PC-3 (cell line): ENCODE data around the gene RIC1. TPM values are rescaled to one million over a fixed set of nuclear protein-coding genes. Genes with fewer than 3 reads are reported as not detected.

Experiments
- ATAC-seq: fragments of 200-7000 bp; cut with Tn5 transposase; 2 replicates; pipeline ENCODE4 v1.9.1; 2020; ENCODE audit warnings: mild to moderate bottlenecking, moderate library complexity
- BruUV-seq: library from RNA; stranded (reverse); fragments of 400-500 nt; replicated peaks from 2 replicates; lab custom pipeline; 2021; lab: Mats Ljungman, UMichigan
- CTCF ChIA-PET: fragments of 300-600 bp; sonication (Branson Sonifier 250); formaldehyde crosslinking; loops from one replicate; lab custom pipeline; 2022; ENCODE audit warnings: antibody characterized with exemption; lab: Charles Lee
- POLR2A ChIA-PET: fragments of 300-600 bp; sonication (Branson Sonifier 250); formaldehyde crosslinking; loops from one replicate; lab custom pipeline; 2022; ENCODE audit warnings: antibody characterized with exemption; ENCODE audit not compliant: unreplicated experiment; lab: Charles Lee
- DNase-seq: peaks from one replicate; pipeline ENCODE4 v3.0.0-alpha.2; 2015
- H2AFZ ChIP-seq: fragments of 300-600 bp; sonication (generic); 2 replicates; pipeline ENCODE4 v1.6.0; 2016; ENCODE audit warnings: antibody characterized with exemption, low read length
- H3F3A ChIP-seq: fragments of 300-600 bp; sonication (generic); one replicate; pipeline ENCODE4 v1.6.0; 2017; ENCODE audit warnings: antibody characterized with exemption, low read length, control low read depth, mild to moderate bottlenecking; ENCODE audit not compliant: unreplicated experiment
- H3K27ac ChIP-seq: fragments of 300-600 bp; sonication (generic); 2 replicates; pipeline ENCODE4 v1.5.1; 2016; ENCODE audit warnings: mild to moderate bottlenecking, low read length
- H3K27me3 ChIP-seq: fragments of 300-600 bp; sonication (generic); 2 replicates; pipeline ENCODE4 v1.6.1; 2016; ENCODE audit warnings: low read length, mixed read lengths
- H3K36me3 ChIP-seq: fragments of 300-600 bp; sonication (generic); 2 replicates; pipeline ENCODE4 v1.6.1; 2016; ENCODE audit warnings: low read depth, mixed run types, low read length, mixed read lengths
- H3K4me1 ChIP-seq: fragments of 300-600 bp; sonication (generic); 2 replicates; pipeline ENCODE4 v1.5.1; 2016; ENCODE audit warnings: low read length; ENCODE audit not compliant: insufficient read depth
- H3K4me2 ChIP-seq: fragments of 300-600 bp; sonication (generic); 2 replicates; pipeline ENCODE4 v1.6.0; 2016; ENCODE audit warnings: low read length
- H3K4me3 ChIP-seq: fragments of 300-600 bp; sonication (generic); 2 replicates; pipeline ENCODE4 v1.5.1; 2016; ENCODE audit warnings: mild to moderate bottlenecking, low read length, mixed read lengths
- H3K79me2 ChIP-seq: fragments of 300-600 bp; sonication (generic); 2 replicates; pipeline ENCODE4 v1.6.1; 2017; ENCODE audit warnings: low read length, mixed read lengths
- H3K9ac ChIP-seq: fragments of 300-600 bp; sonication (generic); 2 replicates; pipeline ENCODE4 v1.6.0; 2016; ENCODE audit warnings: mild to moderate bottlenecking, low read length
- H3K9me2 ChIP-seq: fragments of 300-600 bp; sonication (generic); replicated peaks from 2 replicates; pipeline ENCODE4 v1.6.1; 2016; ENCODE audit warnings: mixed run types, low read length, mixed read lengths
- H3K9me3 ChIP-seq: fragments of 300-600 bp; sonication (generic); 2 replicates; pipeline ENCODE4 v1.6.1; 2016; ENCODE audit warnings: low read length, mixed read lengths
- H4K20me1 ChIP-seq: fragments of 300-600 bp; sonication (generic); 2 replicates; pipeline ENCODE4 v1.6.1; 2016; ENCODE audit warnings: low read length, mixed read lengths
- EZH2 ChIP-seq: fragments of 300-600 bp; sonication (generic); IDR thresholded peaks from one replicate; pipeline ENCODE4 v1.6.1; 2017; ENCODE audit warnings: antibody characterized with exemption, mild to moderate bottlenecking, low read length; ENCODE audit not compliant: unreplicated experiment
- EZH2phosphoT487 ChIP-seq: fragments of 300-600 bp; sonication (generic); IDR thresholded peaks from 2 replicates; pipeline ENCODE4 v1.6.1; 2018; ENCODE audit warnings: mild to moderate bottlenecking, antibody characterized with exemption, low read length, borderline replicate concordance
- intact Hi-C: fragments of 100-400 bp; cut with micrococcal nuclease; formaldehyde crosslinking; loops from 2 replicates; pipeline ENCODE4 v1.9.0; 2023
- total RNA-seq: library from RNA; depleted of rRNA; stranded (reverse); fragments of >200 nt; gene quantifications from 2 replicates; pipeline ENCODE4 v1.2.3, GENCODE V29; 2014
- TF ChIP-seq, protein P1 (sequence below): fragments of 300-600 bp; sonication (generic); conservative IDR thresholded peaks from 2 replicates; pipeline ENCODE4 v1.5.1; 2017; ENCODE audit warnings: antibody characterized with exemption, low read depth, mild to moderate bottlenecking, low read length

RIC1 gene
- total RNA-seq, 1 experiment from 2014 or later = 16.0 TPM

DNA sequence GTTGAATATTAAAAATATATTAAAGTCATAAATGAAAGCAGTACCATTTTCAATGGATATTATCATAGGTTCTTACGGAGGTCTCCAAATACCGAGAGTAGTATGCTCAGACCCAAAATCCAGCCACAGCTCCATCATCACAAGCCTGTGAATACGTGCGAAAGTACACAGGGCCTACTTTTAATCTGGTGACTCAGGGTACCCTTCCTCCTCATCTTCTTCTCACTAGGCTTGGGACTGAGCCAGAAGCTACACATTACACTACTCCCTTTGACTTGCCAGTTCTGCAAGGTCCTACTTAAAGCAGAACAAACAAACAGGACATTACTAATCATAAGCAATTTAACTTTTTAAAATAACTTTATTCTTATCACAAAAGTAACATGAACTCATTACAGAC is 7.6 kb upstream of the RIC1 start:
- Histone ChIP-seq H3K27ac (peak overlapping the region; percentile 90), H3K9ac (peak overlapping the region; percentile 30), H3K4me2 (peak overlapping the region; percentile 59), H3K9me2 (no peaks in the 10 kb centered on the region), H2AFZ (no peak overlapping the region), H3K79me2 (peaks cover 32% of the 10 kb centered on the region), H3K27me3 (no peaks in the 10 kb centered on the region), H3F3A (peaks cover 6% of the 10 kb centered on the region), H3K36me3 (no peaks in the 10 kb centered on the region), H3K9me3 (no peaks in the 10 kb centered on the region), H3K4me3 (no peak overlapping the region; the same call in 1 of the 2 replicates), H3K4me1 (peaks cover 23% of the 10 kb centered on the region), H4K20me1 (no peaks in the 10 kb centered on the region)
- peak; percentile 90 for DNase-seq
- peak; percentile 76 for ATAC-seq
- POLR2A ChIA-PET = no interaction called here
- BruUV-seq = no TSS peak
- CTCF ChIA-PET = no interaction called here
- TF ChIP-seq EZH2 (no peak), EZH2phosphoT487 (no peak)
- TF ChIP-seq, protein P1, sequence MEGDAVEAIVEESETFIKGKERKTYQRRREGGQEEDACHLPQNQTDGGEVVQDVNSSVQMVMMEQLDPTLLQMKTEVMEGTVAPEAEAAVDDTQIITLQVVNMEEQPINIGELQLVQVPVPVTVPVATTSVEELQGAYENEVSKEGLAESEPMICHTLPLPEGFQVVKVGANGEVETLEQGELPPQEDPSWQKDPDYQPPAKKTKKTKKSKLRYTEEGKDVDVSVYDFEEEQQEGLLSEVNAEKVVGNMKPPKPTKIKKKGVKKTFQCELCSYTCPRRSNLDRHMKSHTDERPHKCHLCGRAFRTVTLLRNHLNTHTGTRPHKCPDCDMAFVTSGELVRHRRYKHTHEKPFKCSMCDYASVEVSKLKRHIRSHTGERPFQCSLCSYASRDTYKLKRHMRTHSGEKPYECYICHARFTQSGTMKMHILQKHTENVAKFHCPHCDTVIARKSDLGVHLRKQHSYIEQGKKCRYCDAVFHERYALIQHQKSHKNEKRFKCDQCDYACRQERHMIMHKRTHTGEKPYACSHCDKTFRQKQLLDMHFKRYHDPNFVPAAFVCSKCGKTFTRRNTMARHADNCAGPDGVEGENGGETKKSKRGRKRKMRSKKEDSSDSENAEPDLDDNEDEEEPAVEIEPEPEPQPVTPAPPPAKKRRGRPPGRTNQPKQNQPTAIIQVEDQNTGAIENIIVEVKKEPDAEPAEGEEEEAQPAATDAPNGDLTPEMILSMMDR = no peak
- intact Hi-C loops = no loop called here

DNA sequence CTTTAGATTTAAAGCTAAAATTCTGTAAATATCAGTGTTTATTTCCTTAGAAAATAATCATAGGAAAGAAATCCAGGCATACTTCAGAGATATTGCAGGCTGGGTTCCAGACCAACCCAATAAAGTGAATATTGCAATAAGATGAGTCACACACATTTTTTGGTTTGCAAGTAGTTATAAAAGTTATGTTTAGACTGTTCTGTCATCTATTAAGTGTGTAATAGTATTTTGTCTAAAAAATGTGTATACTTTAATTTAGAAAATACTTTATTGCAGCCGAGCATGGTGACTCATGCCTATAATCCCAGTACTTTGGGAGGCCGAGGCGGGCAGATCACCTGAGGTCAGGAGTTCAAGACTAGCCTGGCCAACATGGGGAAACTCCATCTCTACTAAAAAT is 6.9 kb upstream of the RIC1 start:
- H3K4me2 ChIP-seq = peak overlapping the region; percentile 59
- H3K9me3 ChIP-seq = no peaks in the 10 kb centered on the region
- H3K4me3 ChIP-seq = no peak overlapping the region; the same call in 1 of the 2 replicates
- no peaks in the 10 kb centered on the region for H3K36me3 ChIP-seq
- DNase-seq (peak; percentile 85), ATAC-seq (peak; percentile 68)
- CTCF ChIA-PET = no interaction called here
- peaks cover 27% of the 10 kb centered on the region for H3K4me1 ChIP-seq
- H3K79me2 ChIP-seq = peaks cover 38% of the 10 kb centered on the region
- intact Hi-C loops = no loop called here
- no peaks in the 10 kb centered on the region for H3K9me2 ChIP-seq
- no peak overlapping the region for H2AFZ ChIP-seq
- BruUV-seq = no TSS peak
- TF ChIP-seq EZH2phosphoT487 (no peak), EZH2 (no peak)
- TF ChIP-seq, protein P1 = no peak
- no peaks in the 10 kb centered on the region for H3K27me3 ChIP-seq
- H3F3A ChIP-seq = peaks cover 6% of the 10 kb centered on the region
- no peaks in the 10 kb centered on the region for H4K20me1 ChIP-seq
- H3K27ac ChIP-seq = peak overlapping the region; percentile 90
- POLR2A ChIA-PET = no interaction called here
- H3K9ac ChIP-seq = peak overlapping the region; percentile 26; the same call in 1 of the 2 replicates

DNA sequence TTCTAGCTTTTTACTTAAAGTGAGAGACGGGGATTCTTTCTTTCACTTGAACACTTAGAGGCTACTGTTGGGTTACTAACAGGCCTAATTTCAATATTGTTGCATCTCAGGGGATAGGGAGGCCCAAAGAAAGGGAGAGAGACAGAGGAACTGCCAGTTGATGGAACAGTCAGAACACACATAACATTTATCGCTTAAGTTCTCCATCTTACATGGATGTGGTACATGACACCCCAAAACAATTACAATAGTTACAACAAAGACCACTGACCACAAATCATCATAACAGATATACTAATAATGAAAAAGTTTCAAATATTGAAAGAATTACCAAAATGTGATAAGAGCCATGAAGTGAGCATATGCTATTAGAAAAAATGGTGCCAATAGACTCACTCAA is 4.3 kb upstream of the RIC1 start:
- Histone ChIP-seq H3F3A (peaks cover 6% of the 10 kb centered on the region), H3K9me2 (no peaks in the 10 kb centered on the region), H3K4me3 (no peak overlapping the region), H3K4me2 (no peak overlapping the region), H4K20me1 (no peaks in the 10 kb centered on the region), H3K27ac (no peak overlapping the region), H3K4me1 (peaks cover 39% of the 10 kb centered on the region), H2AFZ (no peak overlapping the region), H3K27me3 (no peaks in the 10 kb centered on the region), H3K9me3 (no peaks in the 10 kb centered on the region), H3K9ac (no peak overlapping the region), H3K36me3 (no peaks in the 10 kb centered on the region), H3K79me2 (peaks cover 59% of the 10 kb centered on the region)
- DNase-seq (no peak), ATAC-seq (no peak)
- intact Hi-C loops = no loop called here
- TF ChIP-seq, protein P1 = no peak
- TF ChIP-seq EZH2 (no peak), EZH2phosphoT487 (no peak)
- ChIA-PET POLR2A (no interaction called here), CTCF (no interaction called here)
- BruUV-seq = no TSS peak
